ENCODE results near the gene SPPL3.

SPPL3 gene

DNA sequence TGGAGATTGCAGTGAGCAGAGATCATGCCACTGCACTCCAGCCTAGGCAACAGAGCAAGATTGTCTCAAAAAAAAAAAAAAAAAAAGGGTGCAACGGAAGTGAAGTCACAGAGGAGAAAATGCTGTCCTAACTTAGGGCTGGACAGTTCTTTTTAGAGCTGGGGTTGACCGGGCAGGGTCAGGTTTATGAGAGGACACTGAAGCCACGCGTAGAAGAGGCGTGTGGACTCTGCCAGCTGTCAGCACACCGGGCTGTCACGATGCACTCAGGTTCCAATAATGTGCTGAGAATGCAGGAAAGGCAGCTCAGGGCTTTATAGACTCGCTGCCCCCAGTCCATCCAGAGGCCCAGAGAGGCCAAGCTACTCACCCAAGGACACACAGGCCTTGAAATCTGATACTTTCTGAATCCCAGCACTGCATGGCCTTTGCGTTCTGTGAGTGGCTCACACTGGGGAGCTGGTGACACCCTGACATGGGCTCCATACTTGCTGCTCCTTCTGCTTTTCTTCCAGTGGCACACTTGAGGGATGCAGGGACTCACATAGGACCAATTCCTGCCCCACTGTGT, 28.9 kb upstream of the SPPL3 start:
- POLR2A ChIA-PET (ENCODE audit: low non-redundant PET) = no interaction called here
- CTCF ChIA-PET = no interaction called here
- TF ChIP-seq, protein P1, sequence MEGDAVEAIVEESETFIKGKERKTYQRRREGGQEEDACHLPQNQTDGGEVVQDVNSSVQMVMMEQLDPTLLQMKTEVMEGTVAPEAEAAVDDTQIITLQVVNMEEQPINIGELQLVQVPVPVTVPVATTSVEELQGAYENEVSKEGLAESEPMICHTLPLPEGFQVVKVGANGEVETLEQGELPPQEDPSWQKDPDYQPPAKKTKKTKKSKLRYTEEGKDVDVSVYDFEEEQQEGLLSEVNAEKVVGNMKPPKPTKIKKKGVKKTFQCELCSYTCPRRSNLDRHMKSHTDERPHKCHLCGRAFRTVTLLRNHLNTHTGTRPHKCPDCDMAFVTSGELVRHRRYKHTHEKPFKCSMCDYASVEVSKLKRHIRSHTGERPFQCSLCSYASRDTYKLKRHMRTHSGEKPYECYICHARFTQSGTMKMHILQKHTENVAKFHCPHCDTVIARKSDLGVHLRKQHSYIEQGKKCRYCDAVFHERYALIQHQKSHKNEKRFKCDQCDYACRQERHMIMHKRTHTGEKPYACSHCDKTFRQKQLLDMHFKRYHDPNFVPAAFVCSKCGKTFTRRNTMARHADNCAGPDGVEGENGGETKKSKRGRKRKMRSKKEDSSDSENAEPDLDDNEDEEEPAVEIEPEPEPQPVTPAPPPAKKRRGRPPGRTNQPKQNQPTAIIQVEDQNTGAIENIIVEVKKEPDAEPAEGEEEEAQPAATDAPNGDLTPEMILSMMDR (conservative IDR thresholded peaks at IDR 0.05; ENCODE audit: low read depth) = no peak
- no peak overlapping the region for H3K27ac ChIP-seq
- no peak for DNase-seq (ENCODE audit: low spot score)

DNA sequence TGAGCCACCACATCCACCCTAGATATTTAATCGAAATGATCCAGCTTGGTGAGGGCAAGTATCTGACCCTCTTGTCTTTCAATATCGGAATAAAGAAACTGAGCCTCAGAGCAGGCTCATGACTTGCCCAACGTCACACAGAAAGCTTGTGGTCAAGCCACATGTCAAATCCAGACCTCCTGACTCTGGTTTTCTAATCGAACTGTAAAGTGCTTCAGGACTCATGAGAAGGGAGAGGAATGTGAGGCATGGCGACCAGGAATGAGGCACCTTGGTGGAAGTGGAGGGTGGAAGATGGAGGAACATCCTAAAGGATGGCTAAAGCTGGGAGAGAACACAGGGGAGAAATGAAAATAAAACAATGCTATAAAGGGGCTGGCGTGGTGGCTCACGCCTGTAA, 27.9 kb upstream of the SPPL3 start:
- no peak for DNase-seq (ENCODE audit: low spot score)
- TF ChIP-seq, protein P1 (conservative IDR thresholded peaks at IDR 0.05; ENCODE audit: low read depth) = no peak
- H3K27ac ChIP-seq = no peak overlapping the region
- POLR2A ChIA-PET (ENCODE audit: low non-redundant PET) = no interaction called here
- CTCF ChIA-PET = no interaction called here

- CTCF ChIA-PET = no interaction called here
- no peak overlapping the region for H3K27ac ChIP-seq
- no peak for DNase-seq (ENCODE audit: low spot score)
- TF ChIP-seq, protein P1 (conservative IDR thresholded peaks at IDR 0.05; ENCODE audit: low read depth) = no peak
- POLR2A ChIA-PET (ENCODE audit: low non-redundant PET) = no interaction called here
Measured at GRCh38 chr12:120930032-120930431, 25.9 kb upstream of the SPPL3 start.

DNA sequence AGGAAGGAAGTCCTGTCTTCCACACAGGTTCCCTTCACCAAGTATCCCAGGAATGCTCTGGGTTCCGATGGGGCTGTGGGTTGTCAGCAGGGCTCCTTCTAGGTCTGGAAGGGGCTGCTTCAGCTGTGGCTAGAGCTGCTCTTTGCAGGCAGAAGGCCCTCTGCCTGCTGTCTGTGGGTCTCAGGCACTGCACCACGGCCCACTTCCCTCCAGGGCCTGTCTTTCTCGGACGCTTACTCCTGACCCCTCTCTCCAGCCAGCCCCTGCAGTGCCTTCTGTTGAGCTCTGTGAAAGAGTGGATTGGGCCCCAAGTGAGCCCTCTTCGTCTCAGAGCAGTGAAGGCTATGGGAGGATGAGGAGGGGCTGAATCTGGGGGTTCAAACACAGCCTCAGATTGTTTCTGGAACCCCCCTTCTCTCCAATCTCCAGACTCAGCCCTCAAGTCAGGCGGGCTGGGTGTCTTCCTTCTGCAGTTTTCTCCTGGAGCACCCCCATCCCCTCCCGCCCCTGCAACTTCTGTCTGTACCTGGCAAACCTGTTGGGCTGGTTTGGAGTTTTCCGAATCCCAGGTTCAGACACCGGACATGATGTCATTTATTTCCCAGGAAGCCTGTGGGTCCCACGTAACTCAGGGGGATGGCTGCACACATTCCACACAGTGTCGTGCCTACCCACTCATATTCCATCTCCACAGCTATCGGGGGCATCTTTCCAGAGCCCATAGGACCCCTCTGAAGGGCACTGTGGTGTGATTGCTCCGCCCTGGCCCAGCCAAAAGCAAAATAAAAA, 24.9 kb upstream of the SPPL3 start:
- CTCF ChIA-PET = no interaction called here

DNA sequence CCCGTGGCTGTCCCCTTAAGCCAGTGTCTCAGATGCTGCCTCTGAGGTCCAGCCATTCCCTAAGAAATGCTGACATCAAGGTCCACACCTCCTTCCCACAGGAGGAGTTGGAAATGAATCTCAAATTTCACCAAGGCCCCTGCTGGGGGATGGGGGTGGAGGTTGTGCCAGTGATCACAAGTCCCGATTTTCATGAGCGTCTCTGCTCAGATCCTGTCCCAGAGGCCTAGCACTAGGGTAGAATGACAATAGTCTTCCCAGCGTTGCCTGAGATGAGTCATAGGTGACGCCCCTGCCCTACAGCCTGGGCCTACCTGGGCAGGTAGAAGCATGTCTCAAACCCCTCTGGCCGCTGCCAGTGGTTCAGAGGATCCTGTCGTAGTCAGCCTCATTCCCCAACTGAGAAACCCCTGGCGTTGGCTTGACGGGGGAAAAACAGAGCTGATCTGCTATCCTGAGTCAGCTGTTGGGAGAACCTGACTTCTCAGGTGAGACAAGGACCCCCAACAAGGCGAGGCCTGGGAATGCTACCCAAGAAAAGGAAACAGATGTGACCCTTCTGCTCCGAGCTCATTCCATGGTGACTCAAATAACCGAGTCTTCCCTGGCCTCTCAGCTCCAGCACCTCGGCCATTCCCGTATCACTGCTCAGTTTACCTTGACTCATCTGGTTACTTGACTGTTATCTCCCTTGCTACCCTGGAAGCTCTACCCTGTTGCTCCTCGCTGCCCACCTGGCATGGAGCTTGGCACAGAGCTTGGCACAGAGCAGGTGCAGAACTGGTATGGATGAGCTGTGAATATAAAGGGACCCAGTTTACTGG, 21.8 kb upstream of the SPPL3 start:
- DNase-seq (ENCODE audit: low spot score) = peak; percentile 89
- ChIA-PET POLR2A (ENCODE audit: low non-redundant PET) (interaction anchor here (0.6 to 0.7 kb wide), 3 partner anchors 19 to 114 kb away, joined by 3 read pairs; no protein-coding TSS in a partner anchor), CTCF (no interaction called here)
- TF ChIP-seq, protein P1 (conservative IDR thresholded peaks at IDR 0.05; ENCODE audit: low read depth) = no peak
- peak overlapping the region; percentile 85 for H3K27ac ChIP-seq

More for the DNA sequence above, 24.9 kb upstream of the SPPL3 start:
- no peak overlapping the region for H3K27ac ChIP-seq
- POLR2A ChIA-PET (ENCODE audit: low non-redundant PET) = interaction anchor here (0.6 kb wide), 1 partner anchor 37 kb away, joined by 8 read pairs; no protein-coding TSS in a partner anchor
- peak; percentile 71 for DNase-seq (ENCODE audit: low spot score)
- TF ChIP-seq, protein P1 (conservative IDR thresholded peaks at IDR 0.05; ENCODE audit: low read depth) = no peak

DNA sequence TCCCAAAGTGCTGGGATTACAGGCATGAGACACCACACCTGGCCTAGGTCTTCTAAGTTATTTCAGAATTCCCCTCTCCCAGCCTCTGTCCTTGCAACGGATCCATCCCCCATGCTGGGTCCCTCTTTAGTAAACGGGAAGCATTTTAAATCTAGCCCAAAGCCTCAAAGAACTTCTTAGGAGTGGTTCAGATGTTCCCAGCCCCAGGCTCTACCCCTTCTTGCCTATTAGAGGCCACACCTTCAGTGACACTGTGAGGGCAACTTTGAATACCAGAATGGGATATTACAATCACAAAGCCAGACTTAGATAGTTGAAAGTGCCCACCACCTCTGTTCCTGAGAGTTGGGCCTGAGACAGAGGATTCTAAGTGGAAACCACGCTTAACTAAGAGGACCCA, 18.1 kb upstream of the SPPL3 start:
- POLR2A ChIA-PET (ENCODE audit: low non-redundant PET) = no interaction called here
- no peak overlapping the region for H3K27ac ChIP-seq
- CTCF ChIA-PET = no interaction called here
- TF ChIP-seq, protein P1 (conservative IDR thresholded peaks at IDR 0.05; ENCODE audit: low read depth) = no peak
- DNase-seq (ENCODE audit: low spot score) = no peak

Measured in RWPE1 (cell line).